HTR-8/SVneo (cell line): ENCODE data around the gene CFAP20DC.

Source experiments
- DNase-seq: peaks from one replicate; pipeline ENCODE4 v3.0.0; 2011; ENCODE audit warnings: low spot score, mixed read lengths; ENCODE audit not compliant: insufficient read length
- FAIRE-seq: peaks from 2 replicates; lab custom pipeline; 2011; peaks lifted over from hg19 to GRCh38; lab: Jason Lieb, UNC

Gene CFAP20DC

GRCh38 chr3:58766587-58767282 is 283.1 kb downstream of the CFAP20DC start:
- no peak for FAIRE-seq
- DNase-seq = no peak

- FAIRE-seq = no peak
These were observed 294.7 kb downstream of the CFAP20DC start for GRCh38 chr3:58755150-58755549.

GRCh38 chr3:58754074-58754473 is 295.8 kb downstream of the CFAP20DC start:
- FAIRE-seq (no peak), DNase-seq (no peak)

More at GRCh38 chr3:58755150-58755549, 294.7 kb downstream of the CFAP20DC start:
- no peak for DNase-seq

- DNase-seq = no peak
- no peak for FAIRE-seq
These were observed 297.8 kb downstream of the CFAP20DC start for GRCh38 chr3:58751882-58752567.

GRCh38 chr3:58751235-58751634 is 298.6 kb downstream of the CFAP20DC start:
- DNase-seq = no peak
- FAIRE-seq = no peak

GRCh38 chr3:58749948-58750347 is 299.9 kb downstream of the CFAP20DC start:
- no peak for DNase-seq
- FAIRE-seq = no peak

- FAIRE-seq (no peak), DNase-seq (no peak)
These were observed 301.8 kb downstream of the CFAP20DC start for GRCh38 chr3:58748024-58748423.

GRCh38 chr3:58746758-58747157 is 303.1 kb downstream of the CFAP20DC start:
- FAIRE-seq = no peak
- DNase-seq = no peak

- no peak for DNase-seq
- no peak for FAIRE-seq
These were observed 306.5 kb downstream of the CFAP20DC start for GRCh38 chr3:58743296-58743695.

GRCh38 chr3:58742239-58742638 is 307.6 kb downstream of the CFAP20DC start:
- FAIRE-seq = no peak

GRCh38 chr3:58737644-58738043 is 312.2 kb downstream of the CFAP20DC start:
- DNase-seq (no peak), FAIRE-seq (no peak)

More at GRCh38 chr3:58742239-58742638, 307.6 kb downstream of the CFAP20DC start:
- DNase-seq = no peak

GRCh38 chr3:58731673-58732072 is 318.2 kb downstream of the CFAP20DC start:
- DNase-seq = no peak
- no peak for FAIRE-seq

- no peak for DNase-seq
- FAIRE-seq = no peak
These were observed 321.1 kb downstream of the CFAP20DC start for GRCh38 chr3:58728723-58729122.

GRCh38 chr3:58725326-58725853 is 324.4 kb downstream of the CFAP20DC start:
- FAIRE-seq = no peak

GRCh38 chr3:58724336-58724735 is 325.5 kb downstream of the CFAP20DC start:
- DNase-seq = no peak
- FAIRE-seq = no peak

More at GRCh38 chr3:58725326-58725853, 324.4 kb downstream of the CFAP20DC start:
- DNase-seq = no peak

GRCh38 chr3:58723173-58723572 is 326.7 kb downstream of the CFAP20DC start:
- no peak for FAIRE-seq
- DNase-seq = no peak

GRCh38 chr3:58722561-58722960 is 327.3 kb downstream of the CFAP20DC start:
- DNase-seq (no peak), FAIRE-seq (no peak)

- DNase-seq = no peak
- no peak for FAIRE-seq
These were observed 329.3 kb downstream of the CFAP20DC start for GRCh38 chr3:58720526-58720925.

- DNase-seq = no peak
- FAIRE-seq = no peak
These were observed 330.1 kb downstream of the CFAP20DC start for GRCh38 chr3:58719684-58720083.

GRCh38 chr3:58713715-58714401 is 336.0 kb downstream of the CFAP20DC start:
- DNase-seq = no peak
- no peak for FAIRE-seq

- FAIRE-seq = no peak
- no peak for DNase-seq
These were observed 338.0 kb downstream of the CFAP20DC start for GRCh38 chr3:58711871-58712270.
